GM12892 (cell line): ENCODE results near the gene TES.

Experiments used
- POLR2A ChIP-seq: IDR thresholded peaks from 2 replicates; pipeline ENCODE4 v1.6.1; 2011; ENCODE audit warnings: low read depth, low read length, control low read depth
- POLR2AphosphoS5 ChIP-seq: IDR thresholded peaks from 2 replicates; pipeline ENCODE4 v1.6.1; 2011; ENCODE audit warnings: low read depth, low read length, control low read depth
- TAF1 ChIP-seq: IDR thresholded peaks from 2 replicates; pipeline ENCODE4 v1.6.1; 2011; ENCODE audit warnings: low read depth, mild to moderate bottlenecking, control low read depth, low read length, borderline replicate concordance

DNA sequence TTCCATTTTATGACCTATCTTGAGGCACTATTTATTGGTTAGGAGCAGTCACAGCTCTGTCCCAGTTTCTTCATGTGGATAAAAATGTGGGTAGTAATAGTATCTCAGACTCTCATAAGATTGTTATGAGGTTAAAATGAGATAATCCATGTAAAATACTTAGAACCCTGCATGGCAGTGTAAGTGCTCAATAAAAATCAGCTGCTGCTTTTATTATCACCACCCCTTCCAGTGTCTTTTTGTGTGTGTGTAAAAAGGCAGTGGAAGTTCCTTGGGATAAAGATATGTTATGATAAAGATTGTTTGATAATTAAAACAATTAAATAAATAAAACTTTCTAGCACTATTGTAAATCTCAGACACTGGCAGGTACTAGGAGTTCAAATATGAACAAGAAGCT, 15.5 kb downstream of the TES start:
- TF ChIP-seq POLR2A (no peak), TAF1 (no peak), POLR2AphosphoS5 (no peak)
